Loucy (cell line): ENCODE measurements around the gene MRM2.

Experiments used
- H2AFZ ChIP-seq: fragments of 200-600 bp; sonication (generic); 2 replicates; pipeline ENCODE4 v1.6.0; 2016; ENCODE audit warnings: antibody characterized with exemption, mild to moderate bottlenecking, low read length, moderate library complexity
- H3F3A ChIP-seq: fragments of 200-600 bp; 2 replicates; pipeline ENCODE4 v1.6.0; 2016; ENCODE audit warnings: antibody characterized with exemption, low read depth, mild to moderate bottlenecking
- H3K27me3 ChIP-seq: fragments of 200-600 bp; sonication (generic); 2 replicates; pipeline ENCODE4 v1.6.1; 2014; ENCODE audit warnings: low read length, mild to moderate bottlenecking; ENCODE audit not compliant: insufficient read depth, poor library complexity, severe bottlenecking
- H3K36me3 ChIP-seq: fragments of 200-600 bp; sonication (generic); 2 replicates; pipeline ENCODE4 v1.6.1; 2016; ENCODE audit warnings: low read length; ENCODE audit not compliant: insufficient read depth
- H3K4me1 ChIP-seq: fragments of 200-600 bp; sonication (generic); 2 replicates; pipeline ENCODE4 v1.5.1; 2014; ENCODE audit warnings: low read length, mild to moderate bottlenecking; ENCODE audit not compliant: insufficient read depth, poor library complexity, severe bottlenecking
- H3K4me2 ChIP-seq: fragments of 200-600 bp; sonication (generic); 2 replicates; pipeline ENCODE4 v1.6.0; 2014; ENCODE audit warnings: antibody characterized with exemption, low read length, low read depth, mild to moderate bottlenecking; ENCODE audit not compliant: poor library complexity, severe bottlenecking
- H3K4me3 ChIP-seq: fragments of 200-600 bp; sonication (generic); 2 replicates; pipeline ENCODE4 v1.5.1; 2014; ENCODE audit warnings: low read length, mild to moderate bottlenecking, mixed read lengths; ENCODE audit not compliant: poor library complexity, severe bottlenecking
- H3K79me2 ChIP-seq: fragments of 200-600 bp; sonication (generic); 2 replicates; pipeline ENCODE4 v1.6.1; 2014; ENCODE audit warnings: low read length; ENCODE audit not compliant: insufficient read depth
- H3K9ac ChIP-seq: fragments of 200-600 bp; sonication (generic); 2 replicates; pipeline ENCODE4 v1.6.0; 2014; ENCODE audit warnings: mild to moderate bottlenecking, low read depth, low read length, moderate library complexity; ENCODE audit not compliant: poor library complexity, severe bottlenecking
- H3K9me2 ChIP-seq: fragments of 200-600 bp; sonication (generic); replicated peaks from 2 replicates; pipeline ENCODE4 v1.6.1; 2016; ENCODE audit warnings: low read depth, low read length, mixed read lengths
- H3K9me3 ChIP-seq: fragments of 200-600 bp; sonication (generic); 2 replicates; pipeline ENCODE4 v1.6.1; 2014; ENCODE audit warnings: mild to moderate bottlenecking, antibody characterized with exemption, low read length, low read depth; ENCODE audit not compliant: insufficient read depth
- H4K20me1 ChIP-seq: fragments of 200-600 bp; sonication (generic); 2 replicates; pipeline ENCODE4 v1.6.0; 2014; ENCODE audit warnings: antibody characterized with exemption, low read length, mild to moderate bottlenecking; ENCODE audit not compliant: insufficient read depth, poor library complexity, severe bottlenecking
- CTCF ChIP-seq: fragments of 200-600 bp; sonication (generic); conservative IDR thresholded peaks from 2 replicates; pipeline ENCODE4 v1.5.1; 2014; ENCODE audit warnings: mild to moderate bottlenecking, antibody characterized with exemption, low read length
- EZH2phosphoT487 ChIP-seq: fragments of 200-600 bp; IDR thresholded peaks from 2 replicates; pipeline ENCODE4 v1.6.1; 2018; ENCODE audit warnings: antibody characterized with exemption, mild to moderate bottlenecking, moderate library complexity, borderline replicate concordance

MRM2 gene

GRCh38 chr7:2224491-2224928, 17.5 kb downstream of the MRM2 start:
- Histone ChIP-seq H3K27me3 (no peaks in the 10 kb centered on the region), H3K9me2 (no peaks in the 10 kb centered on the region), H3K4me1 (no peaks in the 10 kb centered on the region), H3K79me2 (peaks cover 37% of the 10 kb centered on the region), H3K9me3 (no peaks in the 10 kb centered on the region), H3K4me2 (no peak overlapping the region), H4K20me1 (no peaks in the 10 kb centered on the region), H3K36me3 (peaks cover 68% of the 10 kb centered on the region; the same call in 1 of the 2 replicates), H2AFZ (no peak overlapping the region), H3K9ac (no peak overlapping the region), H3K4me3 (no peak overlapping the region), H3F3A (no peaks in the 10 kb centered on the region)
- TF ChIP-seq EZH2phosphoT487 (no peak), CTCF (no peak)

GRCh38 chr7:2223321-2223720, 18.7 kb downstream of the MRM2 start:
- no peak for TF ChIP-seq CTCF
- TF ChIP-seq EZH2phosphoT487, result no peak
- Histone ChIP-seq H3K4me1 (no peaks in the 10 kb centered on the region), H3K79me2 (peaks cover 30% of the 10 kb centered on the region; the same call in 1 of the 2 replicates), H3K4me2 (no peak overlapping the region), H2AFZ (no peak overlapping the region), H3K9me3 (no peaks in the 10 kb centered on the region), H4K20me1 (no peaks in the 10 kb centered on the region), H3K9me2 (no peaks in the 10 kb centered on the region), H3K27me3 (no peaks in the 10 kb centered on the region), H3K9ac (no peak overlapping the region), H3K4me3 (no peak overlapping the region), H3F3A (no peaks in the 10 kb centered on the region), H3K36me3 (peaks cover 65% of the 10 kb centered on the region; the same call in 1 of the 2 replicates)

GRCh38 chr7:2222516-2222915, 19.5 kb downstream of the MRM2 start:
- TF ChIP-seq EZH2phosphoT487 (no peak), CTCF (no peak)
- peaks cover 73% of the 10 kb centered on the region; the same call in 1 of the 2 replicates for H3K36me3 ChIP-seq
- peaks cover 24% of the 10 kb centered on the region; the same call in 1 of the 2 replicates for H3K79me2 ChIP-seq

More at GRCh38 chr7:2222516-2222915, 19.5 kb downstream of the MRM2 start:
- no peaks in the 10 kb centered on the region for H3K9me2 ChIP-seq
- no peak overlapping the region for H3K9ac ChIP-seq
- H3K4me2 ChIP-seq, result no peak overlapping the region
- no peaks in the 10 kb centered on the region for H3K9me3 ChIP-seq
- no peaks in the 10 kb centered on the region for H3F3A ChIP-seq
- no peaks in the 10 kb centered on the region for H3K27me3 ChIP-seq
- H2AFZ ChIP-seq, result no peak overlapping the region
- no peak overlapping the region for H3K4me3 ChIP-seq
- H3K4me1 ChIP-seq, result no peaks in the 10 kb centered on the region
- H4K20me1 ChIP-seq, result no peaks in the 10 kb centered on the region
